T47D (cell line): Measurements from ENCODE around the gene FOXF1.

ENCODE experiments used
- DNase-seq, 2 experiments: peaks; one replicate each; pipeline versions ENCODE4 v3.0.0 to v3.0.0-alpha.2; 2011 to 2012; ENCODE audit warnings: low read depth in 1 of 2, low spot score in 1 of 2
- JUND ChIP-seq: IDR thresholded peaks from 2 replicates; pipeline ENCODE4 v1.6.1; 2012; ENCODE audit warnings: low read depth
- in situ Hi-C: cut with HindIII; loops from 2 replicates; pipeline ENCODE4 v1.10.0; 2016; ENCODE audit warnings: low sequenced_read_pairs, low pct_unique_long_range_greater_than_20kb

The FOXF1 gene

DNA sequence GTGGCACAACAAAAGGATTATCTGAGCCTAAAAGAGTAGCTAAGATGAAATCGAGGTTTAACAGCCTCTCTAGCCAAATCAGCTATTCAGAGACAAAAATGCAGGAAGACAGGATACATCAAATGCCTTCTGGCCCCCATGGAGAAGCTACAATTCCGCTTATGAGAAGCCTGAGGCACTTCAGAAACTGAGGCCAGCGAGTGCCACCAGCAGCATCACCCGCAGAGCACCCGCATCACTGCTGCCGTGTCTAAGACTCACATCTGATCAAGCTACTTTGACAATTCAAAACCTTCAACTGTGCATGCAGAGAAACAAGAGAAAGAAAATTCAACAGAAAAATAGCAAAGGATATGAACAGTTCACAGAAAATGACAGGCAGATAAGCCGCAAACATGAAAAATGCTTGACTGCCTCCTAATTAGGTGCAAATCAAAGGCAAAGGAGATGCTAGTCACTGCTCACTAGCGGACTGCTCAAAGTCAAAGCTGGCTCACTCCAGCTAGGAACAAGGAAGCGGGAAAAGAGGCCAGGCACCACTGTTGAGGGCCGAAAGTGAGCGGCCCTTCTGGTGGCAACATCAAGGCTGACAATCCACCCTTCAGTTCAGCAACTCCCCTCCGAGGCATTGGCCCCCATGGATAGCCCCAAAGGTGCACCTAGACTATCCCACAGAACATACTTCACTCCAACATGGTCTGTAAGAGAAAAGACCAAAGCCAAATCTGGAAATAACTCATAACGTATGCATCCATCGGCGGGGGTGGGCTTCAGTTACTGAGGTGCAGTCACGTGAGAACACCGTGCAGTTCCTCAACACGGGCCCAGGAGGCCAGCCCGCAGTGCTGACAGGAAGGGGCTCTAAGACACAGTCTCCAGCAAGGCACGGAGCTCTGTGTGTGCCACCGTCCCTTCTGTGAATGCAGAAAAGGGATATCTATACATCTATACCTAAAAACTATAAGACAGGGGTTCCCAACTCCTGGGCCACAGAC lies 32.7 kb downstream of the FOXF1 start:
- no peak for DNase-seq
- in situ Hi-C loops, result no loop called here
- TF ChIP-seq JUND, result no peak

DNA sequence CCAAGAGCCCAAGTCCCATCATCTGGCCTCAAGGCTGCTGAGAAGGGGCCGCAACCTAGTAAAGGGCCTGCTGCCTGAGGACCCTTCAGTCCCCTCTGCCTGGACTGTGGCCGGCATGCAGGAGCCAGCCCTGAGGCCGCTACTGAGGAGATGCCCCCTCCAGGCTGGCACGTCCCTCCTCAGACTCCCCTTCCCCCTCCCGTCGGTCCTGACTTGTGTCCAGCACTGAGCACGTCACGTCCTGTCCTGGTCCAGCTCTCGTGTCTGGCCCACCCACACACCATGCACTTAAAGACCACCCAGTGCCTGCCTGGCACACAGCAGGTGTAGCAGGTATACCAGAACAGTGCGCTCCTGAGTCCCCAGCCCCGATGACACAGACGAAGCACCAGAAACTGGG lies 35.2 kb downstream of the FOXF1 start:
- no peak for TF ChIP-seq JUND
- no peak for DNase-seq
- in situ Hi-C loops, result no loop called here

DNA sequence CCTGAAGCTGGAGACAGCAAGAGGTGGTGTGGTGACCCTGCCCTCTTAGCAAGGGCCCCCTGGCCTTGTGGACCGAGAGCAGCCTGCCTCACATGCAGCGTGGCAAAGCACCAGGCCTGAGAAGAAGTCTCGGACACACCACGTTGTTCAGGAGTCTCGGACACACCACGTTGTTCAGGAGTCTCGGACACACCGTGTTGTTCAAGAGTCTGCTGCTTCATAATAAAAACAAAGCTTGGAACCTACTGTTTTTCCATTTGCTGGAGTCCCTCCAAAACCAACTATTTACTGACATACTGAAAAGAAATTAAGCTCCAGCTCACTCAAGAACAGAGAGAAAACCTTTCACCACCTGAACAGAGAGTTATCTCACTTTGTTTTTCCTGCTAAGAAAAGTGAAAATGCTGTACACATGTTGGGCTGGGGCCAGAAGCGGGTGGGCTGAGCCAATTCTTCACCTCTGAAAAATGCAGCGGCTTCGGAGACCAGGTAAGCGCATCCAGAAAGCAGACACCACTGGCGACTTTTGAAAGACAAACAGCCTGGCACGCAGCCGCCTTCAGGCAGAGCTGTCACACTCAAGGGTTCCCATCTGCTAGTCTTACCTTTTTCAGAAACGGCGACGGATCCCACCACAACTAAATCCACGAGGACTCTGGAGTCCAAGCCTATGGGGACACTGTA lies 35.8 kb downstream of the FOXF1 start:
- TF ChIP-seq JUND, result no peak
- DNase-seq, result no peak
- in situ Hi-C loops, result no loop called here

DNA sequence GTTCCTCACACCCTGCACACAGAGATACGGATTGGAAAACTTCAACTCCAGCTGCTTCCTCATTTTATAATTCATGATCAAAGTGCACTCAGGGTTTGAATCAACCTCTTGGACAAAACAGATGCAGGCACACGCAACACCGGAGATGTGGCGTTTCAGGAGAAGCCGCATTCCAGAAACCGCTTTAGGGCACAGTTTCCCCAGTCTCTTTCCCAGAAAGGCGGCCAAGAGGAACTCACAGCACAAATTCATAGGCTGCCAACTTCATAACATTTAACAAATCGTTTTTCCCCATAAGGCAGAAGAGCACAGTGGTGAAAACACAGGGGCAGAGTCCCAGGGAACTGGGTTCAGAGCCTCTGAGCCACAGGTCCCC lies 36.3 kb downstream of the FOXF1 start:
- no peak for TF ChIP-seq JUND
- DNase-seq, result no peak
- in situ Hi-C loops, result no loop called here

DNA sequence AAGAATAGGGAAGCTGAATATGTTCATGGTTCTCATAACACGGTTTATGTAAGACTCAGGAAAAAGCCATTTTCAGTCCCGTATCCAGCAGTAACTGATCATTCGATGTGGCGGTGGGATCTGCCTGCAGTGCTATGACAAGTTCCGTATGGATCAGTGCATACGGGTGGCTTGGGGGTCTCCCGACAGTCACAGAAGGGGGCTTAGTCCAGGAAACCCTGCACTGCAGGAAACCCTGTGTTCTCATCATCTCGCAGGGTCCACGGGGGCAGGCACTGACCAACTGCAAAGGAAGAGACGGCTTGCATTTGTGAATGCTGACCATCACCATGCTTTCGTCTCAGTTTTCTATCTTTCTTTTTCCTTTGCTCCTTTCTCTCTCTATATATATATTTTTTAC lies 37.0 kb downstream of the FOXF1 start:
- no peak for DNase-seq
- in situ Hi-C loops, result no loop called here
- no peak for TF ChIP-seq JUND

DNA sequence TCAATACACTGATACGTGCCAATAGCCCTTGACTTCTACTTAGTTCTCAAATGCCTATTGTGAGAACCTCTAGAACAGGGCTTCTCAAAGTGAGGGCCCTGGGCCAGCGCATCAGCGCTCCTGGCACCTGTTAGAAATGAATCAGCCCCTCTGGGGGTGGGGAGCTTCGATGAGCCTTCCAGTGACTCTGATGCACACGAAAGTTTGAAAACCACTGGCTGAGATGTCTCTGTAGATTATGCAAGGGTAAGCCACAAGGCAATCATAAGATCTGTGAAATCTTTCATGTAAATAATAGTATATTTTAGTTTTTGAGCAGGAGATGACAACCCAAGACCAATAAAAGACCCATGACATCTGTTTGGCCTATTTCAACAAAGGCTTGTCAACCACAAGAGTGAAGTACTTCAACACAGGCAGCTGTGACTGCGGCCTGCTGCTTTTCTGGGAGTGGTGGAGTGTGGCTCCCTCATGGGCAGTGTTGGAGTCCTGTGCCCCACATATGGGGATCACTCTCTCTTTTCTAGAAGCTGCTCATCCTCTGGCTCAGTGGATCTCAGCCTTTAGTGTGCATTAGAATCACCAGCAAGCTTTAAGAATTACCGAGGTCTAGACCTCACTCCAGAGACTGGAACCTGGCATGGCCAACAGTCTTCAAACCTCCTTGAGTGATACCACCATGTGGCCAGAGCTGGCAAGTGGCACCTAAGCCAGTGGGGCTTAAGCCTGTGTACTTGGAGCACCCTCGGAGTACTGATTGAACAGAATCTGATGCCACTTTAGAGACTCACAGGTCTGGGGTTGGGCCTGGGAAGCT lies 39.0 kb downstream of the FOXF1 start:
- DNase-seq, result no peak
- no peak for TF ChIP-seq JUND
- in situ Hi-C loops, result no loop called here

DNA sequence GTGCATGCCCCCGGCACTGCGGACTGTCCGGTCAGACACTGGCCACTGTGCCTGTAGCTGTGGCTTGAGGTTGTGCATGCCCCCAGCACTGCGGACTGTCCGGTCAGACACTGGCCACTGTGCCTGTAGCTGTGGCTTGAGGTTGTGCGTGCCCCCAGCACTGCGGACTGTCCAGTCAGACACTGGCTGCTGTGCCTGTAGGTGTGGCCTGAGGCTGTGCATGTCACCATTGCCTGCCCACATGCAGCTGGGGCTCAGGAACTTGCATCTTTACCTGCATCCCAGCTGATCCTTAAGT lies 39.5 kb downstream of the FOXF1 start:
- DNase-seq, result no peak
- in situ Hi-C loops, result no loop called here
- no peak for TF ChIP-seq JUND

DNA sequence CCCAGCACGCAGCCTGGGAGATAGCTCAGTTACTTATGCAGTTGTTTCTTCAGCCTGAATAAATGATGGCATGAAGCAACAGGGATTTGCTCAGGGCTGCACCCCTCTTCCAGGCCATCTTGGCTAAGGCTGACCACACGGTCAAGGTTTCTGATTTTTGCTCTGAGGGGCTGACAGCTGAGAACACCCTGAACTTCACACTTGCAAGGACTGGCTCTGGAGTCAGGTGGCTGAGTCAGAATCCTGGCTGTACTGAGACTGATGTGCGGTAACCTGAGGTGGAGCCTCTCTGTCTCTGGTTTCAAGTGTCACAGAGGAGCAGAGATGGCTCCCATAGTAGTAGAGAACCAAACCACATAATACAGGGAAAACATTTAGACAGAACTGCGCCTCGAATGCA lies 40.0 kb downstream of the FOXF1 start:
- in situ Hi-C loops, result no loop called here
- TF ChIP-seq JUND, result no peak

DNA sequence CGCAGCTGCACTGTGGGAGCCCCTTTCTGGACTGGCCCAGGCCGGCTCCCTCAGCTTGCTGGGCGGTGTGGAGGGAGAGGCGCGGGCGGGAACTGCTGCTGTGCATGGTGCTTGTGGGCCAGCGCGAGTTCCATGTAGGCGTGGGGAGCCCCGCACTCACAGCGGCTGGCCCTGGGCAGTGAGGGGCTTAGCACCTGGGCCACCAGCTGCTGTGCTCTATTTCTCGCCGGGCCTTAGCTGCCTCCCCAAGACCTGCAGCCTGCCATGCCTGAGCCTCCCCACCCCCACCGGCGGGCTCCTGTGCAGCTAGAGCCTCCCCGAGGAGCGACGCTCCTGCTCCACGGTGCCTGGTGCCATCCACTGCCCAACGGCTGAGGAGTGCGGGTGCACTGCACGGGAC lies 43.0 kb downstream of the FOXF1 start:
- TF ChIP-seq JUND, result no peak
- in situ Hi-C loops, result no loop called here
- no peak for DNase-seq

More for the DNA sequence above, 40.0 kb downstream of the FOXF1 start:
- DNase-seq, result no peak

DNA sequence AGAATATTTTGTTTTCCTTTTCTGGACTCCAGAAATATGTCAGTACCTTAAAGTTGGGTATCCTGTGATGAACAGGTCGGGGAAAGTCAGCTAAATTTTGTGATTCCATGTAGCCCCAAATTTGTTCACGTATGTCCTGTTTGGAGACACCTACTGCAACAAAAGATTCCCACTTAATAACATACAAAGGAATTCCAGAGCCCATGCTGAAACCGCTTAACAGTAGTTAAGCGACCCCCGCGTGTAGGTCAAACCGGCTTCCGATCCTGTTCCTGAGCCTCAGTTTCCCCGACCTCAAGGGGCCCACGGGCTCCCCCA lies 44.2 kb downstream of the FOXF1 start:
- TF ChIP-seq JUND, result no peak
- no peak for DNase-seq
- in situ Hi-C loops, result no loop called here

DNA sequence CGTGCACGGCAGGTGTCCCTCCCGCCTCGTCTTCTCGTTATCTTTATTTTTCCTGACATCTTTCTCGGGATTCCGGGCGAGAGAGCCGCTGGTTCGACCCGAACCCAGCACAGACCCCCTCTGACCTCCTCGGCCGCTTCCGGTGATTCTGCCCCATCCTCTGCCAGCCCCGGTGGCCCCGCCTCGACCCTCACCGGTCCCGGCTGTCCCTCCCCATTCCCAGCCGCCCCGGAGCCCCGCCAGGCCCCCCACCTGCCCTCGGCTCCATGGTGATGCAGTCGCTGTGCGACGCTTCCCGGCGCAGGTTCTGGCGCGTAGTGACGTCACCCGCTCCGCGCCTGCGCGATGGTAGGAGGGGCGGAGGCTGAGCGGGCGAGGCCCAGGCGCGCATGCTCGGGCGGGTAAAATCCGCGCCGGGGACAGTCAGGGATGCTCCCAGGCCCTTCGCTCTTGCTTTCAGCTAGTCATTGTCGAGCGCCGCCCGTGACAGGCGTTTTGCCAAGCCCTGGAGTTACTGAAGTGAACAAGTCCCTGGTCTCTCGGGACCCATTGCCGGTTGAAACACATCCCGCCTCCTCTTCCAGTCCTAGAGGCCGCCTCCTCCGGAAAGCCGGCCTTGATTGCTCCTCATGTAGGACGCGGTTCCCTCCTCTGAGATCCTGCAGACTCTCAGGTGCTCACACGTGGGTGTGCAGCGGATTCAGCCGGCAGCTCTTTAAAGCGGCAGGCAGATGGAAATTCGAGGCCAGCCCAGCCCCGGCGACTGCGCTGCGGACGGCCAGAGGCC lies 44.8 kb downstream of the FOXF1 start, which contains the start of gene MTHFSD:
Gene MTHFSD (minus strand): TSS at position 319 of the 787 bp plus-strand sequence. CDS start 51 bp downstream, at position 268.
- in situ Hi-C loops, result no loop called here
- no peak for TF ChIP-seq JUND
- DNase-seq, result peak; percentile 96 to 98

DNA sequence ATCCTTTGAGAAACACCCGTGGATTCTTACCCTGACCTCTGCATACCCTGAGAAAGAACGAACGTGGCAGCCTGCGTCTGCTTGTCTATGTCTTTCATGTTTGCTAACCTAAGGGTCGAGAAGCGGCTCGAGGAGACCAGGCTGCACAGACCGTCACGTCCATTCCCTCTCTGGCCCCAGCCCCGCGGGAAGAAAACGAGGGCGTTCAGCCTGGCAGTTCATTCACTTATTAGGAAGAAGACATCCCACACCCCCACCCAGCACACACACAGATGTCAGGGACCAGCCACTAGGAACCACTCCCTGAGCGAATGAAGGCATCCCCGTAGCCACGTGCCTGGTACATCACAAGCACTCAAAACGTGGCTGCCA lies 45.4 kb downstream of the FOXF1 start:
- no peak for TF ChIP-seq JUND
- in situ Hi-C loops, result no loop called here
- no peak for DNase-seq
